ENCODE data around the gene EIF2S3B.
"Not testable (repeated sequence)": the region's sequence is repeated elsewhere in the genome, so short reads cannot be mapped to it uniquely, and the experiment has no call there.

Gene EIF2S3B

GRCh38 chr12:10505620-10506019 is at the start of gene EIF2S3B:
EIF2S3B (plus strand) TSS chr12:10505890; CDS start chr12:10505903, 13 bp downstream.
- TF ChIP-seq, protein P1, sequence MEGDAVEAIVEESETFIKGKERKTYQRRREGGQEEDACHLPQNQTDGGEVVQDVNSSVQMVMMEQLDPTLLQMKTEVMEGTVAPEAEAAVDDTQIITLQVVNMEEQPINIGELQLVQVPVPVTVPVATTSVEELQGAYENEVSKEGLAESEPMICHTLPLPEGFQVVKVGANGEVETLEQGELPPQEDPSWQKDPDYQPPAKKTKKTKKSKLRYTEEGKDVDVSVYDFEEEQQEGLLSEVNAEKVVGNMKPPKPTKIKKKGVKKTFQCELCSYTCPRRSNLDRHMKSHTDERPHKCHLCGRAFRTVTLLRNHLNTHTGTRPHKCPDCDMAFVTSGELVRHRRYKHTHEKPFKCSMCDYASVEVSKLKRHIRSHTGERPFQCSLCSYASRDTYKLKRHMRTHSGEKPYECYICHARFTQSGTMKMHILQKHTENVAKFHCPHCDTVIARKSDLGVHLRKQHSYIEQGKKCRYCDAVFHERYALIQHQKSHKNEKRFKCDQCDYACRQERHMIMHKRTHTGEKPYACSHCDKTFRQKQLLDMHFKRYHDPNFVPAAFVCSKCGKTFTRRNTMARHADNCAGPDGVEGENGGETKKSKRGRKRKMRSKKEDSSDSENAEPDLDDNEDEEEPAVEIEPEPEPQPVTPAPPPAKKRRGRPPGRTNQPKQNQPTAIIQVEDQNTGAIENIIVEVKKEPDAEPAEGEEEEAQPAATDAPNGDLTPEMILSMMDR (conservative IDR thresholded peaks at IDR 0.05; ENCODE audit: low read length) = no peak
- no peak within 1 kb of the TSS for H3K4me3 ChIP-seq (ENCODE audit: low read length)
- DNase-seq (ENCODE audit: low read depth) = no peak

- TF ChIP-seq, protein P1 (conservative IDR thresholded peaks at IDR 0.05; ENCODE audit: low read length) = no peak
- no peak overlapping the region for H3K4me3 ChIP-seq (ENCODE audit: low read length)
- DNase-seq (ENCODE audit: low read depth) = no peak
Observed at GRCh38 chr12:10456856-10457255, 48.8 kb upstream of the EIF2S3B start.

GRCh38 chr12:10457760-10458159 is 47.9 kb upstream of the EIF2S3B start:
- no peak overlapping the region for H3K4me3 ChIP-seq (ENCODE audit: low read length)
- TF ChIP-seq, protein P1 (conservative IDR thresholded peaks at IDR 0.05; ENCODE audit: low read length) = no peak
- no peak for DNase-seq (ENCODE audit: low read depth)

DNA sequence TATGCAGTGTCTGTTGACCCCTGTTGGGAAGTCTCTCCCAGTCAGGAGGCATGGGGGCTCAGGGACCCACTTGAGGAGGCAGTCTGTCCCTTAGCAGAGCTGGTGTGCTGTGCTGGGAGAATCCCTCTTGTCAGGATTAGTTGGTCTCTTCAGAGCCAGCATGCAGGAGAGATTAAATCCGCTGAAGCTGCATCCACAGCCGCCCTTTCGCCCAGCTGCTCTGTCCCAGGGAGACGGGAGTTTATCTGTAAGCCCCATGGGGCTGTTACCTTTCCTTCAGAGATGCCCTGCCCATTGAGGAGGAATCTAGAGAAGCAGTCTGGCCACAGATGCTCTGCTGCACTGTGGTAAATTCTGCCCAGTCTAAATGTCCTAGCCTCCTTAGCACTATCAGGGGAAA is 39.4 kb upstream of the EIF2S3B start:
- no peak overlapping the region for H3K4me3 ChIP-seq (ENCODE audit: low read length)
- DNase-seq (ENCODE audit: low read depth) = no peak
- TF ChIP-seq, protein P1 (conservative IDR thresholded peaks at IDR 0.05; ENCODE audit: low read length) = no peak

DNA sequence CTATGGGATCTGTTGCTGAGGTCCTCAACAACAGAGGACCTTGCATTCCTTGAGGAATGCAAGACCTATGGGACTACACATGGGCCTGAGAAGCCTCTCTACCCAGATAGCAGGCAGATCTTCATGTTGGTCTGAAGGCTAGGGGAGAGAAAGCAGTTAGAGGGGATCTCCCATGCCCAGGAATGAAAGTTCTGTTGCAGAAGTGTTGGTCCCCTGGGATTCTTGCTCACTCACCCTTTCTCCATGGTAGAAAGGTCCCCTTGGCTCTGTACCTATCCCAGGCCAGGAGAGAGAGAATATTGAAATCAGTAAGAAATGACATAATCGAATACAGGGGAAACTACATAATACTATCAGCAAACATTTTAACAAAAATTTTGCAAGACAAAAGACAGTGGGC is 36.0 kb upstream of the EIF2S3B start:
- TF ChIP-seq, protein P1 (conservative IDR thresholded peaks at IDR 0.05; ENCODE audit: low read length) = no peak
- DNase-seq (ENCODE audit: low read depth) = no peak
- no peak overlapping the region for H3K4me3 ChIP-seq (ENCODE audit: low read length)

GRCh38 chr12:10472808-10473207 is 32.9 kb upstream of the EIF2S3B start:
- H3K4me3 ChIP-seq (ENCODE audit: low read length); DNase-seq (ENCODE audit: low read depth): not testable (repeated sequence)

DNA sequence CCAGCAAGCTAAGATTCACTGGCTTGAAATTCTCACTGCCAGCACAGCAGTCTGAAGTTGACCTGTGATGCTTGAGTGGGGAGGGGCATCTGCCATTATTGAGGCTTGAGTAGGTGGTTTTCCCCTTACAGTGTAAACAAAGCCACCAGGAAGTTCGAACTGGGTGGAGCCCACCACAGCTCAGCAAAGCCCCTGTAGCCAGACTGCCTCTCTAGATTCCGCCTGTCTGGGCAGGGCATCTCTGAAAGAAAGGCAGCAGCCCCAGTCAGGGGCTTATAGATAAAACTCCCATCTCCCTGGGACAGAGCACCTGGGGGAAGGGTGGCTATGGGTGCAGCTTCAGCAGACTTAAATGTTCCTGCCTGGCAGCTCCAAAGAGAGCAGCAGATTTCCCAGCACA is 23.8 kb upstream of the EIF2S3B start:
- H3K4me3 ChIP-seq (ENCODE audit: low read length) = not testable (repeated sequence)

DNA sequence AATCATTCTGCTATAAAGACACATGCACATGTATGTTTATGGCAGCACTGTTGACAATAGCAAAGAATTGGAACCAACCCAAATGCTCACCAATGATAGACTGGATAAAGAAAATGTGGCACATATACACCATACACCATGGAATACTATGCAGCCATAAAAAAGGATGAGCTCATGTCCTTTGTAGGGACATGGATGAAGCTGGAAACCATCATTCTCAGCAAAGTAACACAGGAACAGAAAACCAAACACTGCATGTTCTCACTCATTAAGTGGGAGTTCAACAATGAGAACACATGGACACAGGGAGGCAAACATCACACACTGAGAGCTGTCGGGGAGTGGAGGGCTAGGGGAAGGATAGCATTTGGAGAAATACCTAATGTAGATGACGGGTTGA is 18.4 kb upstream of the EIF2S3B start:
- not testable (repeated sequence) for DNase-seq (ENCODE audit: low read depth)

More for the DNA sequence above, 23.8 kb upstream of the EIF2S3B start:
- DNase-seq (ENCODE audit: low read depth) = not testable (repeated sequence)

DNA sequence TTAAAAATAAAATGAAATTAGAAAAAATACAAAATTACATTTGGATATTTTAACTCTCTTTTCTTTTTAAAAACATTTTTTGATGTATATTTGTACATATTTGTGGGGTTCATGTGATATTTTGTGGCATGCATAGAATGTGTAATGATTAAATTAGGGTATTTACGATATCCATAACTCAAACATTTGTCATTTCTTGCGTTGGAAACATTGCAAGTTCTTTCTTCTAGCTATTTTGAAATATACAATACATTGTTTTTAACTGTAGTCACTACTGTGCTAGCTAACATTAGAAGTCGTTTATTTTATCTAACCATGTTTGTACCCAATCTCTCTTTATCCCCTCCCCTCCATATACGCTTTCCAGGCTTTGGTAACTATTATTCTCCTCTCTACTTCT is 13.9 kb upstream of the EIF2S3B start:
- TF ChIP-seq, protein P1 (conservative IDR thresholded peaks at IDR 0.05; ENCODE audit: low read length) = no peak
- DNase-seq (ENCODE audit: low read depth) = no peak
- H3K4me3 ChIP-seq (ENCODE audit: low read length) = no peak overlapping the region

More for the DNA sequence above, 18.4 kb upstream of the EIF2S3B start:
- not testable (repeated sequence) for H3K4me3 ChIP-seq (ENCODE audit: low read length)
